ENCODE results near the gene LRMDA. TPM values are rescaled to one million over a fixed set of nuclear protein-coding genes. Genes with fewer than 3 reads are reported as not detected.

The LRMDA gene
- total RNA-seq, 6 experiments from 2014 or later: 0.32 TPM; not detected in 5

GRCh38 chr10:75448166-75448565, 16.7 kb downstream of the LRMDA start:
- Mint-ChIP-seq H3K27me3 (ENCODE audit: insufficient read depth) (peaks cover 11% of the 10 kb centered on the region), H3K9me3 (peaks cover 9% of the 10 kb centered on the region), H3K4me3 (no peak overlapping the region), H3K27ac (no peak overlapping the region), H3K4me1 (ENCODE audit: low read depth) (no peaks in the 10 kb centered on the region), H3K36me3 (ENCODE audit: low read depth) (no peaks in the 10 kb centered on the region)
- TF ChIP-seq, protein P1, sequence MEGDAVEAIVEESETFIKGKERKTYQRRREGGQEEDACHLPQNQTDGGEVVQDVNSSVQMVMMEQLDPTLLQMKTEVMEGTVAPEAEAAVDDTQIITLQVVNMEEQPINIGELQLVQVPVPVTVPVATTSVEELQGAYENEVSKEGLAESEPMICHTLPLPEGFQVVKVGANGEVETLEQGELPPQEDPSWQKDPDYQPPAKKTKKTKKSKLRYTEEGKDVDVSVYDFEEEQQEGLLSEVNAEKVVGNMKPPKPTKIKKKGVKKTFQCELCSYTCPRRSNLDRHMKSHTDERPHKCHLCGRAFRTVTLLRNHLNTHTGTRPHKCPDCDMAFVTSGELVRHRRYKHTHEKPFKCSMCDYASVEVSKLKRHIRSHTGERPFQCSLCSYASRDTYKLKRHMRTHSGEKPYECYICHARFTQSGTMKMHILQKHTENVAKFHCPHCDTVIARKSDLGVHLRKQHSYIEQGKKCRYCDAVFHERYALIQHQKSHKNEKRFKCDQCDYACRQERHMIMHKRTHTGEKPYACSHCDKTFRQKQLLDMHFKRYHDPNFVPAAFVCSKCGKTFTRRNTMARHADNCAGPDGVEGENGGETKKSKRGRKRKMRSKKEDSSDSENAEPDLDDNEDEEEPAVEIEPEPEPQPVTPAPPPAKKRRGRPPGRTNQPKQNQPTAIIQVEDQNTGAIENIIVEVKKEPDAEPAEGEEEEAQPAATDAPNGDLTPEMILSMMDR (IDR thresholded peaks at IDR 0.05): no peak
- DNase-seq: no peak

GRCh38 chr10:75449382-75450074, 18.1 kb downstream of the LRMDA start:
- Mint-ChIP-seq H3K36me3 (ENCODE audit: low read depth) (no peaks in the 10 kb centered on the region), H3K4me1 (ENCODE audit: low read depth) (no peaks in the 10 kb centered on the region), H3K4me3 (no peak overlapping the region), H3K27ac (no peak overlapping the region), H3K27me3 (ENCODE audit: insufficient read depth) (peaks cover 16% of the 10 kb centered on the region), H3K9me3 (no peaks in the 10 kb centered on the region)
- TF ChIP-seq, protein P1 (IDR thresholded peaks at IDR 0.05): no peak
- no peak for DNase-seq

GRCh38 chr10:75450075-75450445, 18.6 kb downstream of the LRMDA start:
- no peak overlapping the region for H3K4me3 Mint-ChIP-seq
- H3K36me3 Mint-ChIP-seq (ENCODE audit: low read depth): no peaks in the 10 kb centered on the region
- H3K27me3 Mint-ChIP-seq (ENCODE audit: insufficient read depth): peaks cover 16% of the 10 kb centered on the region
- TF ChIP-seq, protein P1 (IDR thresholded peaks at IDR 0.05): no peak
- no peak for DNase-seq
- H3K9me3 Mint-ChIP-seq: no peaks in the 10 kb centered on the region
- H3K4me1 Mint-ChIP-seq (ENCODE audit: low read depth): no peaks in the 10 kb centered on the region
- no peak overlapping the region for H3K27ac Mint-ChIP-seq

DNA sequence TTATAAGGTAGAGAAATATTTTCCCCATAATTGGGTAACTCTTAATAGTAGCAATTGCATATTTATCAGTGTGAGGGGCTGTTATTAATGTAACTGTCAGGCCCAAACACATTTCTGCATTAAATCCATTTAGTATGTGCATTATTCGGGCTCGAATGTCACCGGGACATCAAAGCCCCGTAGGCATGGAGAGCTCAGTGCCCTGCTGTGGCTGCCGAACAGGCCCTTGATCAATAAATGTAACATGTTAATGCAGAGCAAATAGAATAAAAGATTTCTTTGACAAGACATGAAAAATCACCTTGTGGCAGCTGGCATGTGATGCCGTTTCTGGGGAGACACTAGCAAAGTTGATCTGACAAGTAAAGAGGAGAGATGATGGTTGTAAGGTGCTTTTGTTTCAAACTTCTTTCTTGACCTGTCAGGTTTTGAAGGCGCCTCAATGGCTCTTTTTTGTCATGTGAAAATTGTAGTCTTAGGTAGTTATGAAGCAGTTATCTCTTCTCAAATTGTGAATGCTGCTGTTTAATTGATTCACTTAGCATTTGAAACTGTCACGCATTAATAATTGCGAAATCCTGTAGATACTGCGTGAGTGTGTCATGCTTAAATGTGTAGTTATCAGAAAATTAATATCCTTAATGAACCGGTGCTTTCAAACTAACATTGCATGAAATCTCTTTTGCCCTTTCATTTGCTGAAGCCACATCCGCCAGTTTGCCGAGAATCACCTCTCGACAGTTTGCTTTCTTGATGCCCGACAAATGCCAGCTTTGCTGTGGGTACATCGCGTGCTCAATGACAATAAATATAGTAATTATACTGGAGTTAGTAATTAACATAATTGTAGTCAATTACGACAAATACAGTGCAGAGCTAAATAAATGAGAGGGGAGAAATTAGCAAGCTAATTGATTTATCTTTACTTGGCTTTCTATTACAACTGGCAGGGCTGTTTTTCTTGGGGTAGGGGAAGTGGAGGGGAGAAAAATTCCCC, 19.5 kb downstream of the LRMDA start:
- Mint-ChIP-seq H3K36me3 (ENCODE audit: low read depth) (no peaks in the 10 kb centered on the region), H3K4me3 (no peak overlapping the region)

DNA sequence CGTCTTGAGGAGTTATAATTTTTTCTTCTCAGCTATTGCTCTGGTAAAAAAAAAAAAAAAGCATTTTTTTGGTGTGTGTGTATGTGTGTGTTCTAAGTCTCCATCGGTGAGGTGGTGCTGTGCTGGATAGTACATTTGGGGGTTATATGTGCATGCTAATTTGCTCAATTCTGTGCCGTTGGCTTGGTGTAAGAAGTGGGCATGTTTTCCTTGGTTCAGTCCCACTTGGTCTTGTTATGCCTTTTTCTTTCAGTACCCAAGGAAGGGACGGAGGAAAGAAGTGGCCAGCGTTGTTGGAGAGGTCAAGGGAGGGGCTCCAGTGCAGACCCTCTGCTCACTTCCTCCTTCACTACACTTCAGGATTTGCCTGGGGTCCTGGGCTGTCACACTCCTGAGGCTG, 20.4 kb downstream of the LRMDA start:
- H3K9me3 Mint-ChIP-seq: no peaks in the 10 kb centered on the region
- no peaks in the 10 kb centered on the region for H3K36me3 Mint-ChIP-seq (ENCODE audit: low read depth)
- TF ChIP-seq, protein P1 (IDR thresholded peaks at IDR 0.05): no peak
- no peaks in the 10 kb centered on the region for H3K4me1 Mint-ChIP-seq (ENCODE audit: low read depth)
- no peak for DNase-seq
- no peak overlapping the region for H3K27ac Mint-ChIP-seq
- H3K27me3 Mint-ChIP-seq (ENCODE audit: insufficient read depth): peaks cover 16% of the 10 kb centered on the region
- H3K4me3 Mint-ChIP-seq: no peak overlapping the region

More for the DNA sequence above, 19.5 kb downstream of the LRMDA start:
- Mint-ChIP-seq H3K27me3 (ENCODE audit: insufficient read depth) (peaks cover 16% of the 10 kb centered on the region), H3K27ac (no peak overlapping the region), H3K4me1 (ENCODE audit: low read depth) (no peaks in the 10 kb centered on the region), H3K9me3 (no peaks in the 10 kb centered on the region)
- DNase-seq: no peak
- TF ChIP-seq, protein P1 (IDR thresholded peaks at IDR 0.05): no peak
